ENCODE data around the gene AK9. TPM values are rescaled to one million over a fixed set of nuclear protein-coding genes. Genes with fewer than 3 reads are reported as not detected.
"Not testable (repeated sequence)": the region's sequence is repeated elsewhere in the genome, so short reads cannot be mapped to it uniquely, and the experiment has no call there.

The AK9 gene
- total RNA-seq, 2 experiments from 2014 or later: 3.5 to 5.2 TPM

DNA sequence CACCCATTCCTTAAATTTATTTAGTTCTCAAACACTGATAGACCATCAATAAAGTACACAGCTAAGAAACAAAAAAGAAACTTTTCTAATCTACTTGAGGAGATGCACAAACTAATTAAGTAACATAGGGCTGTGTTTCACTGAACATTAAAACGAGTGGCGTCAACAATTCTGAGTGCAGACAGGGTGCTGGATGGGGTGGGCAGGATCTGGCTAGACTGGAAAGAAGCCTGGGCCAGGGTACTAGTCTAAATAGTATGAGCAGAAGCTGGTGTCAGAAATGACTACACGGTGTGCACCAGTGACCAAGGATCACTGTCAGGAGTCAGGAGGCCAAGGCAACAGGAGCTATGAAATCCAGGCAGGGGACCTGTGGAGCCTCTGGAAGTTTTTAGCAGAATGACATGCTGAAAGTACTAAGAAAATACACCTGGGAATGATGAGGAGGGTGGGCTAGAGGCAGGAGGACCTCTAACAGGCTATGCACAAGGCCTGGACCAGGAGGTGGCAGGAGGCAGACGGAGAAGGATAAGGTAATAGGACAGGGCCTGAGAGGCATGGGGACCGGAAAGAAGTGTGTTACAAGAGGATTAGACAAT, 221.3 kb downstream of the AK9 start:
- H3K27me3 Mint-ChIP-seq: no peaks in the 10 kb centered on the region
- peaks cover 75% of the 10 kb centered on the region for H3K36me3 Mint-ChIP-seq (ENCODE audit: low read depth)
- DNase-seq: no peak
- ChIA-PET POLR2A (interaction anchor here (0.6 kb wide), 3 partner anchors 21 to 269 kb away, joined by 3 read pairs; no protein-coding TSS in a partner anchor), CTCF (interaction anchor here (0.7 kb wide), 1 partner anchor 21 kb away, joined by 3 read pairs; no protein-coding TSS in a partner anchor)
- no peak for ATAC-seq
- H3K4me3 Mint-ChIP-seq: no peak overlapping the region
- H3K9me3 Mint-ChIP-seq (ENCODE audit: low read depth): no peaks in the 10 kb centered on the region
- intact Hi-C loops (cut with DNase I, micrococcal nuclease): no loop called here
- H3K27ac Mint-ChIP-seq: peak overlapping the region; percentile 7
- peaks cover 57% of the 10 kb centered on the region for H3K4me1 Mint-ChIP-seq

DNA sequence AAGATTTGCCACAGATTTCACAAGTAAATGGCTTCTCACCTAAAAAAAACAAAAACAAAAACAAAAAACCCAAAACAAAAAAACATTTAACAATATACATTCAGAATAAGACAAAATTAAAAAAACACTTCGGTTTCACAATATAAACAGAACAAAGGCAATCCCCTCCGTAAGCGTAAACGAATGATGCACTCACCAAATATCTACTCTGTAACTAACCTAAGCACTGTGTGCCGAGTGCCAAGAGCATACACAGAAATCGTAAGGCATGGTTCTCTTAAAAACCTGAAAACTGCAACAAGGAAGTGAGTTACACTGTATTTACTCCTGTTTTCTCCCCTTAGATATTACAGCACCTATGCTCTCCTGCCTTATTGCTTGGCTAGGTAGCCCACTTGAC, 223.3 kb downstream of the AK9 start:
- H3K4me3 Mint-ChIP-seq: no peak overlapping the region
- CTCF ChIA-PET: no interaction called here
- H3K27ac Mint-ChIP-seq: no peak overlapping the region

DNA sequence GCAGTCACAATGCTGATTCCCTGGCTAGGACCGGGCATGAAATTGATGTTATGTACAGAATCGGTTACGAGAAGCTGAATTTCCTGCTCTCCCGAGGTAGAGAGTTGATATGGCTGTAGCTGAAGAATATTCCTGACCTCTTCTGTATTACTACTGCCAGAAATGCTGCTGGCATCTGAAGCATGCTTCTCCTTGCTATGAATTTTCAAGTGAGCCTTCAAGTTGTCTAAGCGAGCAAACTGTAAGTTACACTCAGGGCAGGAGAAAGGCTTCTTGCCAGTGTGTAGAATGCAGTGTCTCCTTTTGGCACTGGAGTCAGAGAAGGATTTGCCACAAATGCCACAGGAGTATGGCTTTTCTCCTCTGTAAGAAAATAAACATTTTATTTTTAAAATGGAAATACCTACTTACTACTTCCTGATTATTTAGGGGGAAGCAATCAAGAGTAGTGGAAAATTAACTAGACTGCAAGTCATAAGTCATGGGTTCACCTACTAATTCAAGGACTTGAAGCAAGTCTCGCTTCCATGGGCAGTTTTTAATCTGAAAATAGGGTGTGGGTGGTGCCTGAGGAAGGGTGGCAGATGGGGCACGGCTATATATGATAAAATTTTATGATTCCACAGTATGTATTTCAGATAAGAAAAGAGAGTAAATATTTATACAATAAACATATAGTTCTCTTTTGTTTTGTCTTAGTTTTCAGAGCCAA, 224.6 kb downstream of the AK9 start:
- ChIA-PET CTCF (interaction anchor here (0.6 to 1.1 kb wide), 3 partner anchors 9 to 103 kb away, joined by 3 to 4 read pairs (median 3); no protein-coding TSS in a partner anchor), POLR2A (no interaction called here)
- Mint-ChIP-seq H3K4me3 (no peak overlapping the region), H3K27ac (peak overlapping the region; percentile 33), H3K9me3 (ENCODE audit: low read depth) (peaks cover 5% of the 10 kb centered on the region), H3K36me3 (ENCODE audit: low read depth) (peaks cover 68% of the 10 kb centered on the region), H3K4me1 (peaks cover 44% of the 10 kb centered on the region), H3K27me3 (no peaks in the 10 kb centered on the region)
- intact Hi-C loops (cut with DNase I, micrococcal nuclease): no loop called here
- DNase-seq (no peak), ATAC-seq (no peak)

More for the DNA sequence above, 223.3 kb downstream of the AK9 start:
- DNase-seq: no peak
- POLR2A ChIA-PET: no interaction called here
- Mint-ChIP-seq H3K9me3 (ENCODE audit: low read depth) (no peaks in the 10 kb centered on the region), H3K27me3 (no peaks in the 10 kb centered on the region), H3K4me1 (peaks cover 49% of the 10 kb centered on the region), H3K36me3 (ENCODE audit: low read depth) (peaks cover 68% of the 10 kb centered on the region)
- ATAC-seq: no peak
- intact Hi-C loops (cut with DNase I, micrococcal nuclease): no loop called here

DNA sequence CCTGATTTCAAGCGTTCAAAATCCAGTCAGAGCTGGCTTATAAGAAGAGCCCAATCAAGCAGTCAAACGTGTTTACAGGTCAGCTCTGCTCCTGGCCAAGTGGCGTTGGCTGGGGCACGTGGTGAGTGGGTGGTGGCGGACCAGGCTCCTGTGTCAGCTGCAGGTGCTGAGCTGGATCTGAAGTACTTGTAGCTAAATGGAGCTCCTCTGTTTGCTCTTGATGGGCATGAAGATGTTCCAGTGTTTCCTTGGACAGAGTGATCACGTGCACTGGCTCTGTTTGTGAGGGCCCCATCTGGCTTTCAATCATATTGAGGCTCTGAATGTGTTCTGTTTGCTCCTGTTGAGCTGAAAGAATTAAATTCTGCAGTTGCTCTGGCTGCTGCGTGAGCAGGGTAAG, 225.2 kb downstream of the AK9 start:
- ATAC-seq (no peak), DNase-seq (no peak)
- H3K4me3 Mint-ChIP-seq: no peak overlapping the region
- no peaks in the 10 kb centered on the region for H3K27me3 Mint-ChIP-seq
- peak overlapping the region; percentile 45 for H3K27ac Mint-ChIP-seq
- peaks cover 45% of the 10 kb centered on the region for H3K4me1 Mint-ChIP-seq
- POLR2A ChIA-PET: no interaction called here
- peaks cover 5% of the 10 kb centered on the region for H3K9me3 Mint-ChIP-seq (ENCODE audit: low read depth)
- CTCF ChIA-PET: interaction anchor here (0.5 to 1.1 kb wide), 4 partner anchors 9 to 102 kb away, joined by 3 to 4 read pairs (median 4); no protein-coding TSS in a partner anchor
- intact Hi-C loops (cut with DNase I, micrococcal nuclease): no loop called here
- H3K36me3 Mint-ChIP-seq (ENCODE audit: low read depth): peaks cover 70% of the 10 kb centered on the region

- Mint-ChIP-seq H3K27ac (peak overlapping the region; percentile 72), H3K36me3 (ENCODE audit: low read depth) (peaks cover 52% of the 10 kb centered on the region), H3K4me1 (peaks cover 63% of the 10 kb centered on the region), H3K9me3 (ENCODE audit: low read depth) (peaks cover 5% of the 10 kb centered on the region), H3K27me3 (no peaks in the 10 kb centered on the region), H3K4me3 (no peak overlapping the region)
- ChIA-PET CTCF (interaction anchor here (1.1 kb wide), 1 partner anchor 23 kb away, joined by 3 read pairs; no protein-coding TSS in a partner anchor), POLR2A (no interaction called here)
- ATAC-seq (no peak), DNase-seq (no peak)
- intact Hi-C loops (cut with DNase I, micrococcal nuclease): no loop called here
These were observed 229.1 kb downstream of the AK9 start for GRCh38 chr6:109461733-109462526.

- H3K27ac Mint-ChIP-seq, POLR2A ChIA-PET: not testable (repeated sequence)
These were observed 229.8 kb downstream of the AK9 start for GRCh38 chr6:109461205-109461604.

GRCh38 chr6:109460161-109460829, 230.7 kb downstream of the AK9 start:
- peaks cover 5% of the 10 kb centered on the region for H3K9me3 Mint-ChIP-seq (ENCODE audit: low read depth)
- CTCF ChIA-PET: interaction anchor here (0.7 to 1.5 kb wide), 4 partner anchors 19 to 152 kb away, joined by 3 to 4 read pairs (median 3); partner anchors contain the start of genes PPIL6 and SMPD2

More at GRCh38 chr6:109461205-109461604, 229.8 kb downstream of the AK9 start:
- ATAC-seq; DNase-seq; H3K27me3 Mint-ChIP-seq; H3K4me3 Mint-ChIP-seq; intact Hi-C loops (cut with DNase I, micrococcal nuclease); H3K9me3 Mint-ChIP-seq (ENCODE audit: low read depth): not testable (repeated sequence)
- peaks cover 53% of the 10 kb centered on the region for H3K36me3 Mint-ChIP-seq (ENCODE audit: low read depth)
- peaks cover 71% of the 10 kb centered on the region for H3K4me1 Mint-ChIP-seq
- CTCF ChIA-PET: interaction anchor here (1.1 to 1.5 kb wide), 2 partner anchors 22 to 25 kb away, joined by 3 to 4 read pairs; no protein-coding TSS in a partner anchor

DNA sequence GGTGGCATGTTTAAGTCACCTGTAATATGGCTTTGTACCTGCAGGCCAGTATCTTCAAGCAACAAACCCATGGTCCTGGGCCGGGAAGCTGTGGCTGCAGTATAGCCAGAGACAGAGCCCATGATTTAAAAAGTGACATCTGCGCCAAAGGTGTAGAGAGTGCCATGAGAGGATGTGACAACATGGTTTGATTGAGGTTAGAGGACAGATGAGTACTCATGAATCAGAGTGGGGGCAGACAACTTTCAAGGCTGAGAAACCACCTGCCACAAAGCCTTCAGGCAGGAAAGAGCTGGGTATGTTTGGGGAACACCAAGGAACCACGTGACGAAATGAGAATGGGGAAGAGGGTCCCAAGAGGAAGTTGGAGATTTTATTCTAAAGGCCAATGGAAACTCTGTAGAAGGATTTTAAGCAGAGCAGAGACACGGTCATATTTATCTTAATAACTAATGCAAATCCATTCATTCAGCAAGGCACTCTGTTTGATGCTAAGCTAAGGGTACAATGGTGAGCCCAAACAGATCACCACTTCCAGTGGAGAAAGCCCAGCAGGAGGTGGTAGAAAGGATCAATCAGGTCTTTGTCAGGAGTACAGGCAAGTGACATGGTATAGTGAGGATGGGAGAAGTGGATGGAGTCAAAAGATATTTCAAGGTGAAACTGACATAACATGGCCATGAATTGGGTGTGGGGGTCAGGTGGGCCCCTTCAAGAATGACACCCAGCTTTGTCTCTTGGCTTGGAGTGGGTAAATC, 232.0 kb downstream of the AK9 start:
- Mint-ChIP-seq H3K27ac (peak overlapping the region; percentile 79), H3K9me3 (ENCODE audit: low read depth) (peaks cover 5% of the 10 kb centered on the region), H3K36me3 (ENCODE audit: low read depth) (peaks cover 37% of the 10 kb centered on the region), H3K4me1 (peaks cover 64% of the 10 kb centered on the region), H3K27me3 (no peaks in the 10 kb centered on the region), H3K4me3 (no peak overlapping the region)
- ChIA-PET CTCF (interaction anchor here (0.6 to 2.4 kb wide), 6 partner anchors 14 to 766 kb away, joined by 3 to 10 read pairs (median 4); no protein-coding TSS in a partner anchor), POLR2A (interaction anchor here (0.6 to 1.2 kb wide), 5 partner anchors 17 to 85 kb away, joined by 3 to 6 read pairs (median 3); no protein-coding TSS in a partner anchor)
- intact Hi-C loops (cut with DNase I, micrococcal nuclease): loop anchor here (1.0 to 2.0 kb wide), 3 partner anchors 14 to 77 kb away; partner anchors contain the start of gene CD164 (in 1 of the 2)
- ATAC-seq: peak; percentile 76
- DNase-seq: peak; percentile 67

More at GRCh38 chr6:109460161-109460829, 230.7 kb downstream of the AK9 start:
- intact Hi-C loops (cut with DNase I, micrococcal nuclease): no loop called here
- H3K27me3 Mint-ChIP-seq: no peaks in the 10 kb centered on the region
- H3K27ac Mint-ChIP-seq: no peak overlapping the region
- no peak for ATAC-seq
- H3K4me1 Mint-ChIP-seq: peaks cover 63% of the 10 kb centered on the region
- no peak overlapping the region for H3K4me3 Mint-ChIP-seq
- no peak for DNase-seq
- H3K36me3 Mint-ChIP-seq (ENCODE audit: low read depth): peaks cover 45% of the 10 kb centered on the region
- POLR2A ChIA-PET: interaction anchor here (0.6 to 1.2 kb wide), 2 partner anchors 15 to 18 kb away, joined by 3 to 5 read pairs; no protein-coding TSS in a partner anchor

- no peak for DNase-seq
- Mint-ChIP-seq H3K9me3 (ENCODE audit: low read depth) (peaks cover 5% of the 10 kb centered on the region), H3K4me3 (no peak overlapping the region), H3K27me3 (no peaks in the 10 kb centered on the region), H3K36me3 (ENCODE audit: low read depth) (peaks cover 28% of the 10 kb centered on the region), H3K4me1 (peaks cover 69% of the 10 kb centered on the region), H3K27ac (peak overlapping the region; percentile 42)
- no peak for ATAC-seq
- intact Hi-C loops (cut with DNase I, micrococcal nuclease): no loop called here
- ChIA-PET CTCF (interaction anchor here (1.0 to 2.4 kb wide), 4 partner anchors 8 to 270 kb away, joined by 3 to 10 read pairs (median 6); partner anchors contain the start of genes PPIL6 and SMPD2), POLR2A (interaction anchor here (0.9 to 1.0 kb wide), 3 partner anchors 13 to 270 kb away, joined by 3 to 4 read pairs (median 4); no protein-coding TSS in a partner anchor)
These were observed 233.4 kb downstream of the AK9 start for GRCh38 chr6:109457562-109457996.

Measured in activated CD4-positive, alpha-beta T cell treated with anti-CD3 and anti-CD28 coated beads for 36 hours (primary cell).